DMS153 (cell line): ENCODE measurements around the gene DMRTB1.

ENCODE experiments used
- DNase-seq: peaks from one replicate; lab custom pipeline; 2025; lab: John Stamatoyannopoulos, UW

The DMRTB1 gene

DNA sequence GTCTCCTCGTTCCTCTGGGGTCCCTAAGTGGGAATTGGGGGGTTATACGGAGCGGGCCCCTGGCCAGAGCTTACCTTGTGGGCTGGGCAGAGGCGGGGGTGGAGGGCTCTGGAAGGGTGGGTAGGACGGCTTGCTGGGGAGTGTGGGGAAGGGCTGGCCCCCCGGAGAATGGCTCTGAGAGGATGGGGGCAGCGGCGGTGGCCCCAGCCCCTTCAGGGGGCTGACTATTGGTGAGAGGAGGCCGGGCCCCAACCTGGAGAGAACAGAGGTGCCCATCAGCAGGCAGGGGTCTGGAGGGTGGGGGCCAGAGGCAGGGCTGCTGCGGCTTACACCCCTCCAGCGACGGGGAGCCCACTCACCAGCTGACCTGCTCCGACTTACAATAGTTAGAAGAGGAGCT lies 50.6 kb downstream of the DMRTB1 start:
- DNase-seq = no peak

DNA sequence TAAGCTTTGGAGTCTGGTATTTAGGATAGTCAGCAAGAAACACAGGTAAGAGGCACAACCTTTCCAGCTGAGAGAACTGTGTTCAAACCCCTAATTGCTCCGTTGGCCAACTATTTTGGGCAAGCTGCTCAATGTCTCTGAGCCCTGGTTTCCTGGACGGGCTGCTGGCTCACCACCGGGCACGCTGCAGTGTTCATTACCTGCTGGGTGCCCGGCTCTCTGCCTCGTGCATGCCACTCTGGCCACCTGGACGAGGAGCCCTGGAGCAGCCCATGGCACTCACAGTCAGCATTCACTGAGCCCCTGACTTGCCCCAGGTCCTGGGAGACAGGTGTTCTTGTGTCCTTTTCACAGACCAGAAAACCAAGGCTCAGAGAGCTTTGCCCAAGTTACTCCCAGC lies 51.0 kb downstream of the DMRTB1 start:
- no peak for DNase-seq

DNA sequence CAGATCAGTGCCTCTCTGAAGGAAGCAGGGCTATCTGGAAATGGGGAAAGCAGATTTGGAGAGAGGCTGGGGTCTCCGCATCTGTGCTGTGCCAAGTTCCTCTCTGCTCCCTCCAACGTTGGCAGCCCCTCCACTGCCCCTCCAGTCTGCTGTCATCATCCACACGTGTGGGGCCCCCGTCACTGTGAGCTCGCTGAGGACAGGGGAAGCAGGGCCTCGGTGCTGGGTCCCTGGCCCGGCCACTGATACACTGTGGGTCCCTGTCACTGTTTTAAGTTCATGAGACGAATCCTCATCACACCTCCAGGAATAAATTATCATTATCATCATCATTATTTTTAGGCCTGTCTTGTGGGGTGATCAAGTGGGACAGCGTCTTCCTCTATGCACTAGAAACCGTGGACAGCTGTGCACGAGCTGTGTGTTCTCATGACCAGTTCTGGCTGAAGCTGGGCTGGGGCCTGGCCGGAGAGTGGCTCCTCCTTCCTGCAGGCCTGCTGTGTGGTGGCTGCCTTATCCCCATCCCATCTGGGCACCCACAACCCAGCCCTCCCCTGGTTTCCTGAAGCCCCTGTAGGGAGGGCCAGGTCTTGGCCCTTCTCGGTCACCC lies 52.2 kb downstream of the DMRTB1 start:
- no peak for DNase-seq

DNA sequence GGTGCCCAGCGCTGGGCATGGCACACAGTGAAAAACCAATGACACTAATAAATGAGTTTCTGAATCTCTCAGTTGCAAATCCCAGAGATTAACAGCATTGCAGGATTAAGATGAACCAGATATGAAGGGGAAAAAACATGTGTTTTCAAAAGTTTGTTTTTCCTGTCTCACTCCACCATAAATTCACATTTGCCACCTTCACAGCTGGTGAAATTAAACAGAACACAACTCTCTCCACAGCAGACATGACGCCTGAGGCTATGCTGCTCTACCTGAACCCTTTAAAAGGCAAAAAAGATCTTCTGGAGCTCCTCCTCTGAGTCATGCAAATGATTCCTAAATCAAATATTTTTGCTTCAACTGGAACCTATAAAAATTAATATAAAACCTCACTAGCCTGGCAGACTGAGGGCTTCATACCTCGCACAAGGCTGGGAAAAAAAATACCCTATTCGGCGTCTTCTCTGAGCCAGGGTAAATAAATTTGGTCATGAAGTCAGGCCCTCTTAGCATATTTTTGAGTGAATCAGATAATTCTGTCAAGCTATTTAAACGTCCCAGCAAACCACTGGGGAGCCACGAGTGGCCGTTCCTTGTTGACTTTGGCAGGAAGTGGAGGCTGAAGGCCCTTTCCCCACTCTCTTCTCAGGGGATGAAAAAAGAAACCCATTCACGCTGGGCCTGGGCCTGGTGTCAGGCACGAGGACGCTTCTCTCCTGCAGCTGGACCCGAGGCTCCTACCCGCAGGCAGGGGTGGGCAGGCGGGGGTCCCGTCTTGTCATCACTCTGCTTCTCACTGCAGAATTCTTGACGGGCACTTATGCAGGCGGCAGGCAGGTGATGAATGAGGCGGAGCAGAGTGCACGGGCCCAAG lies 53.0 kb downstream of the DMRTB1 start:
- DNase-seq = peak; percentile 40

DNA sequence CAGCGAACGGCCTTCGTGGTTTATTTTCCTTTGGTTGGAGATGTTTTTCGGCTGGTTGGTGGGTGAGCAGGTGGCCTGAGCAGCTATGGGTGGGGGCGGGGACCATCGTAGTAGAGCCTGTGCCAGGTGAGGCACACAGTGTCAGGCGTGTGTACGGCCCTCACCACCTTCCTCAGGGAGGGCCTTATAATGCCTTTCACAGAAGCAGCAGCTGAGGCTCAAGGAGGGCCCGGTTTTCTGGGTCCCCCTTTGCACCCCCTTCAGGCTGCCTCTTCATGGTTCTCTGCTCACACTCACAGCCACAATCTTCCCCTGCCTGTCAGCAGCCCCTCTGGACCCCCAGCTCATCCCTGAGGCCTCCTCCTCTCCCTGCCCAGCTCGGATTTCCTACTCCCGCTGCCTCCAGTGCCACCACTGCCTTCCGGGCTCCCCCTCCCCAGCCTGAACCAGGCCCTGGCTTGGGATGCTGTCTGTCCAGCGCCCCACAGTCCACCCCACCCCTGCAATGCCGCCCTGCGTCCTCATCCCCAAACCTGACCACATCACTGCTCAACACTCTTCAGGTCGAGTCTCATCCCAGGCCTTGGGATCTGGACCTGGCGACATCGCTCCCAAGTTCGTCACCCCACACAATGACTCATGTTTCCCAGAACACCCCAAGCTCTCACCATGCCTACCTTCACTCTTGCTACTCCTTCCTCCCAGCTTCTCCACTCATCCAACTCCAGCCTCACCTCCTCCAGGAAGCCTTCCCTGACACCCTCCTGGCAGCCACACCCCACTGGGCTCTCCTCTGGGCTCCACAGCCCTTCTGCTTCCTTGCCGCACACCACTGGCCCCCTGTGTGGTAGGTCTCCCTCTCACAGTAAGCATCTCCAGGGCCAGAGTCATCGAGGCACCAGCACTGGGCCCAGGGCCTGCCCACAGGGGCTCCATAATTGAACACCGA lies 53.9 kb downstream of the DMRTB1 start:
- DNase-seq = peak; percentile 40

DNA sequence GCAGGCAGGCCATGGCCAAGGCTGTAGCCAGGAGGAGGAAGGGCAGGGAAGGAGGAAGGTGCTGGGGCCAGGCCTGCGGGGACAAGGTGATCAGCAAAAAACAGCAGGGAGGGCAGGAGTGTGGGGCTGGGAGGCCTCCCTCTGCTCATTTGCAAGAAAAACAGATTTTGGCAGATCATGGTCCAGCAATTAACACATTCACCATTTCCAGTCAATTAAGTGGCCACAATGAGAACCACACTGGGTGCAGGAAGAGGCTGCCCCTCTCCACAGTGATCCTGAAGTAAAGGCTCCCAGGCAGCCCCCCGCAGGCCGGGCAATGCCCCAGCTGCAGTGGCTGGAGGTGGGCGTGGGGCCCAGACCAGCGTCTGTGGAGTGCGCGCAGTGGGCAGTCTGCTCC lies 54.6 kb downstream of the DMRTB1 start:
- no peak for DNase-seq

DNA sequence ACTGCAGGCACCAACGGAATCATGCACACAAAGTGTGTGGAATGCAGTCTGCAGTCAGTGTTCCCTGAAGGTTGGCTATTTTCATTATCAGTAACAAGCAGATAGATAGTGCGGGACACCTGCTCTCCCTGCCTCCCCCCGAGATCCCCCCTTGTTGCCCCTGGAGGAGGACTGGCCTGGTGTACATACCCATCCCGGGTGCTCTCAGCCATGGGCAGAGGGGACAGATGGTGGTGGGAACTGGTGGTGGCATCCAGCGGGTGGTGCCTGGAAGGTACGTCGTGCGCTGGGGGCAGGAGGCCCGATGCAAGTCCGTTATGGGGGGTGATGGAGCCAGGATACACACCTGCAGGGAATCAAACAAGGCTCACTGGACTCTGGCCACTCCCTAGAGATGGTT lies 55.2 kb downstream of the DMRTB1 start:
- DNase-seq = no peak

DNA sequence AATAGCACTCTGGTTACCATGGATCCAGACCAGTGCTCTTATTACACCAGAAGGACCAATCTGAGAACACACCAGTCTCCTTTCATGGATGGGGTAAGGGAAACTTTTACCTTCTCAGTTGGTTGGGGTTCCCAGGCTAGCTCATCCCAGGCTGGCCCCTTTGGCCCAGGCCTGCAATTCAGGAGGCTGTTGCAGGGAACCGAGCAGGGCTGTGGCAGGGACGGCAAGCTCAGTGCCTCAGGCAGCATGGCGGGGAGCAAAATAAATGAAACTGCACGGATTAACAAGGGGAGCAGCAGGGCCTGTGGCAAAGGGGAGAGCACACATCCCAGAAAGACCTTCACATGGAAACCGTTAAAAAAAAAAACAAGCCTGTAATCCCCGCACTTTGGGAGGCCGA lies 57.0 kb downstream of the DMRTB1 start:
- no peak for DNase-seq
